IMR-90 (cell line): ENCODE data around the gene NFASC. TPM values are rescaled to one million over a fixed set of nuclear protein-coding genes. Genes with fewer than 3 reads are reported as not detected.

Experiments used
- ATAC-seq: fragments of 200-7000 bp; cut with Tn5 transposase; 2 replicates; pipeline ENCODE4 v1.9.1; 2020; ENCODE audit warnings: low read depth, mild to moderate bottlenecking, moderate library complexity
- BruUV-seq: library from RNA; stranded (reverse); fragments of 400-500 nt; replicated peaks from 2 replicates; lab custom pipeline; 2021; lab: Mats Ljungman, UMichigan
- CTCF ChIA-PET: fragments of 300-600 bp; formaldehyde crosslinking; extraction: SDS; loops from one replicate; lab custom pipeline; 2021; ENCODE audit warnings: antibody characterized with exemption; lab: Yijun Ruan, JAX
- POLR2A ChIA-PET: fragments of 300-600 bp; sonication (Branson Sonifier 250); formaldehyde crosslinking; loops from one replicate; lab custom pipeline; 2022; ENCODE audit warnings: antibody characterized with exemption; ENCODE audit not compliant: unreplicated experiment; lab: Charles Lee
- DNase-seq: peaks from one replicate; pipeline ENCODE4 v3.0.0; 2013
- H2AFZ ChIP-seq: replicated peaks from 2 replicates; pipeline ENCODE3; 2013; ENCODE audit warnings: low read length, mild to moderate bottlenecking; ENCODE audit not compliant: poor library complexity
- H2AK5ac ChIP-seq: 2 replicates; pipeline ENCODE4 v1.6.1; 2013; ENCODE audit warnings: low read depth, low read length, inconsistent platforms
- H2AK9ac ChIP-seq: replicated peaks from 2 replicates; pipeline ENCODE3; 2013; ENCODE audit warnings: mild to moderate bottlenecking, low read depth, low read length, moderate library complexity; ENCODE audit not compliant: poor library complexity
- H2BK120ac ChIP-seq: 2 replicates; pipeline ENCODE4 v1.6.1; 2013; ENCODE audit warnings: low read depth, low read length, inconsistent platforms
- H2BK15ac ChIP-seq: 3 replicates; pipeline ENCODE4 v1.6.1; 2013; ENCODE audit warnings: low read depth, low read length, inconsistent platforms
- H2BK20ac ChIP-seq: 2 replicates; pipeline ENCODE4 v1.6.1; 2013; ENCODE audit warnings: low read depth, mild to moderate bottlenecking, inconsistent platforms, low read length, moderate library complexity
- H2BK5ac ChIP-seq: 2 replicates; pipeline ENCODE4 v1.6.1; 2013; ENCODE audit warnings: mild to moderate bottlenecking, low read depth, low read length, inconsistent platforms; ENCODE audit not compliant: poor library complexity, severe bottlenecking
- H3K14ac ChIP-seq: replicated peaks from 2 replicates; pipeline ENCODE4 v1.6.1; 2013; ENCODE audit warnings: low read depth, low read length, inconsistent platforms
- H3K18ac ChIP-seq: 2 replicates; pipeline ENCODE4 v1.6.1; 2013; ENCODE audit warnings: low read depth, low read length, control low read depth
- H3K23ac ChIP-seq: 2 replicates; pipeline ENCODE4 v1.6.1; 2013; ENCODE audit warnings: low read depth, low read length, inconsistent platforms
- H3K27ac ChIP-seq: 2 replicates; pipeline ENCODE4 v1.5.1; 2013; ENCODE audit warnings: mild to moderate bottlenecking, control low read depth, low read length; ENCODE audit not compliant: insufficient read depth
- H3K27me3 ChIP-seq: 2 replicates; pipeline ENCODE4 v1.6.1; 2013; ENCODE audit warnings: low read length; ENCODE audit not compliant: control insufficient read depth, insufficient read depth
- H3K36me3 ChIP-seq: 2 replicates; pipeline ENCODE4 v1.6.1; 2013; ENCODE audit warnings: low read length, mixed read lengths; ENCODE audit not compliant: control insufficient read depth, insufficient read depth
- H3K4ac ChIP-seq: 2 replicates; pipeline ENCODE4 v1.6.1; 2013; ENCODE audit warnings: low read depth, low read length, inconsistent platforms
- H3K4me1 ChIP-seq: 2 replicates; pipeline ENCODE4 v1.6.1; 2013; ENCODE audit warnings: low read length, mixed read lengths; ENCODE audit not compliant: control insufficient read depth, insufficient read depth
- H3K4me2 ChIP-seq: 2 replicates; pipeline ENCODE4 v1.6.1; 2013; ENCODE audit warnings: low read depth, mild to moderate bottlenecking, control low read depth, low read length, moderate library complexity
- H3K4me3 ChIP-seq: 2 replicates; pipeline ENCODE4 v1.5.1; 2013; ENCODE audit warnings: low read depth, mild to moderate bottlenecking, control low read depth, low read length, moderate library complexity; ENCODE audit not compliant: insufficient read depth
- H3K56ac ChIP-seq: 2 replicates; pipeline ENCODE4 v1.6.1; 2013; ENCODE audit warnings: low read length, inconsistent platforms; ENCODE audit not compliant: insufficient read depth; ENCODE audit errors: extremely low read depth
- H3K79me1 ChIP-seq, 2 experiments: 2 replicates each; pipeline ENCODE4 v1.6.1; 2013; ENCODE audit warnings: low read length in 2 of 2, inconsistent platforms in 1 of 2, low read depth in 1 of 2
- H3K9ac ChIP-seq: 2 replicates; pipeline ENCODE4 v1.6.1; 2013; ENCODE audit warnings: low read depth, low read length, control low read depth
- H3K9me1 ChIP-seq: 2 replicates; pipeline ENCODE4 v1.6.1; 2013; ENCODE audit warnings: low read length, inconsistent platforms; ENCODE audit not compliant: insufficient read depth
- H3K9me3 ChIP-seq: 2 replicates; pipeline ENCODE4 v1.6.1; 2013; ENCODE audit warnings: low read length; ENCODE audit not compliant: control insufficient read depth, insufficient read depth
- H4K20me1 ChIP-seq: 2 replicates; pipeline ENCODE4 v1.6.1; 2013; ENCODE audit warnings: low read length, inconsistent platforms; ENCODE audit not compliant: insufficient read depth
- H4K5ac ChIP-seq: 2 replicates; pipeline ENCODE4 v1.6.1; 2013; ENCODE audit warnings: mild to moderate bottlenecking, low read depth, low read length, control low read depth
- H4K8ac ChIP-seq, 2 experiments: 2 replicates each; pipeline ENCODE4 v1.6.1; 2013; ENCODE audit warnings: low read depth in 2 of 2, low read length in 2 of 2, control low read depth in 1 of 2, inconsistent platforms in 1 of 2
- H4K91ac ChIP-seq: 2 replicates; pipeline ENCODE4 v1.6.1; 2013; ENCODE audit warnings: low read depth, low read length, inconsistent platforms; ENCODE audit not compliant: insufficient read depth
- CEBPB ChIP-seq: IDR thresholded peaks from 2 replicates; pipeline ENCODE4 v1.6.1; 2012; ENCODE audit warnings: low read depth, low read length, improper control_type of control experiment
- CHD1 ChIP-seq: IDR thresholded peaks from 2 replicates; pipeline ENCODE4 v1.6.1; 2012; ENCODE audit warnings: low read depth, low read length, improper control_type of control experiment
- ELK1 ChIP-seq: fragments of 150-350 bp; IDR thresholded peaks from 2 replicates; pipeline ENCODE4 v1.6.1; 2016; ENCODE audit warnings: low read depth, mild to moderate bottlenecking, low read length, moderate library complexity, borderline replicate concordance
- FOS ChIP-seq: fragments of 150-350 bp; IDR thresholded peaks from 2 replicates; pipeline ENCODE4 v1.6.1; 2016; ENCODE audit warnings: low read depth, low read length
- MAFK ChIP-seq: IDR thresholded peaks from 2 replicates; pipeline ENCODE4 v1.6.1; 2012; ENCODE audit warnings: low read depth, low read length, improper control_type of control experiment
- NFE2L2 ChIP-seq: fragments of 150-350 bp; IDR thresholded peaks from 2 replicates; pipeline ENCODE4 v1.6.1; 2016; ENCODE audit warnings: low read depth, mild to moderate bottlenecking, low read length
- POLR2A ChIP-seq: IDR thresholded peaks from 2 replicates; pipeline ENCODE4 v1.6.1; 2012; ENCODE audit warnings: mild to moderate bottlenecking, low read depth, low read length
- RAD21 ChIP-seq: IDR thresholded peaks from 2 replicates; pipeline ENCODE4 v1.6.1; 2012; ENCODE audit warnings: low read length, improper control_type of control experiment
- RCOR1 ChIP-seq: IDR thresholded peaks from 2 replicates; pipeline ENCODE4 v1.6.1; 2012; ENCODE audit warnings: mild to moderate bottlenecking, low read length, improper control_type of control experiment; ENCODE audit not compliant: insufficient replicate concordance
- RFX5 ChIP-seq: IDR thresholded peaks from 2 replicates; pipeline ENCODE4 v1.8.0; 2012; ENCODE audit warnings: low read depth, mild to moderate bottlenecking, low read length, moderate library complexity
- SMC3 ChIP-seq: fragments of 150-350 bp; IDR thresholded peaks from 2 replicates; pipeline ENCODE4 v1.6.1; 2016; ENCODE audit warnings: low read depth, mild to moderate bottlenecking, antibody characterized with exemption, low read length, moderate library complexity
- USF2 ChIP-seq: fragments of 150-350 bp; IDR thresholded peaks from 2 replicates; pipeline ENCODE4 v1.6.1; 2017; ENCODE audit warnings: mild to moderate bottlenecking, antibody characterized with exemption, low read length, low read depth
- WGBS, 2 experiments: methylation state at CpG; one replicate each; pipeline versions ENCODE4 v1.1.5 to v1.1.7; 2013; ENCODE audit warnings: missing lambda C conversion rate in 2 of 2; ENCODE audit not compliant: insufficient read length in 1 of 2; ENCODE audit errors: extremely low coverage in 2 of 2; 5-methylcytosine and 5-hydroxymethylcytosine counted together
- dilution Hi-C: fragments of 300-500 bp; cut with HindIII; formaldehyde crosslinking; loops from one replicate; pipeline ENCODE4 v1.14.3; 2018; ENCODE audit warnings: low sequenced_read_pairs; ENCODE audit not compliant: unreplicated experiment
- in situ Hi-C: fragments of 300-500 bp; cut with MboI; formaldehyde crosslinking; loops from 3 replicates; pipeline ENCODE4 v1.14.3; 2019; ENCODE audit warnings: low sequenced_read_pairs, inconsistent platforms, mixed read lengths
- intact Hi-C: fragments of 100-400 bp; cut with micrococcal nuclease; formaldehyde crosslinking; loops from 2 replicates; pipeline ENCODE4 v1.10.0; 2022
- polyA plus RNA-seq, 3 experiments: library from polyadenylated mRNA; depleted of rRNA; stranded (reverse); fragments of >200 nt; gene quantifications; 2 replicates each; pipeline ENCODE4 v1.2.3, GENCODE V29; 2012; ENCODE audit warnings: low replicate concordance in 1 of 3
- total RNA-seq: library from RNA; depleted of rRNA; stranded (reverse); fragments of >200 nt; gene quantifications from 2 replicates; pipeline ENCODE4 v1.2.3, GENCODE V29; 2012

Gene NFASC
- total and polyA plus RNA-seq, 2 of the 4 experiments (the other 2 are of a cell fraction) = 0.18 to 0.79 TPM

GRCh38 chr1:204936765-204937164, 66.1 kb downstream of the NFASC start:
- Histone ChIP-seq H3K4me3 (no peak overlapping the region), H4K8ac (no peak overlapping the region), H2BK120ac (no peak overlapping the region), H3K9me3 (no peaks in the 10 kb centered on the region), H3K9me1 (no peaks in the 10 kb centered on the region), H2BK15ac (no peak overlapping the region), H3K4ac (no peak overlapping the region), H3K18ac (no peak overlapping the region), H2AFZ (no peak overlapping the region), H3K4me2 (no peak overlapping the region), H4K20me1 (no peaks in the 10 kb centered on the region), H3K27me3 (peaks cover 19% of the 10 kb centered on the region), H3K9ac (no peak overlapping the region), H3K36me3 (no peaks in the 10 kb centered on the region), H3K56ac (no peak overlapping the region), H2BK20ac (no peak overlapping the region), H2BK5ac (no peak overlapping the region), H3K4me1 (no peaks in the 10 kb centered on the region), H2AK9ac (no peak overlapping the region), H4K5ac (no peak overlapping the region), H3K27ac (no peak overlapping the region), H3K14ac (no peak overlapping the region), H3K23ac (no peak overlapping the region), H2AK5ac (no peak overlapping the region), H4K91ac (no peak overlapping the region), H3K79me1 (no peaks in the 10 kb centered on the region)
- no TSS peak for BruUV-seq
- TF ChIP-seq RCOR1 (no peak), POLR2A (no peak), ELK1 (no peak), RFX5 (no peak), RAD21 (no peak), SMC3 (no peak), CHD1 (no peak), MAFK (no peak), NFE2L2 (no peak), USF2 (no peak), FOS (no peak), CEBPB (no peak)
- in situ Hi-C loops = no loop called here
- ChIA-PET POLR2A (no interaction called here), CTCF (no interaction called here)
- ATAC-seq (no peak), DNase-seq (no peak)
- dilution Hi-C loops = no loop called here
- 57% methylated on average over 4 of the region's 4 CpGs; no CpG with 5 or more reads in 1 of the 2 experiments for WGBS, 2 experiments
- intact Hi-C loops = no loop called here
